ENCODE measurements around the gene WDR62. TPM values are rescaled to one million over a fixed set of nuclear protein-coding genes. Genes with fewer than 3 reads are reported as not detected.

WDR62 gene
- total and polyA plus RNA-seq, 4 donors: 0.86 to 2.2 (median 1.7) TPM

DNA sequence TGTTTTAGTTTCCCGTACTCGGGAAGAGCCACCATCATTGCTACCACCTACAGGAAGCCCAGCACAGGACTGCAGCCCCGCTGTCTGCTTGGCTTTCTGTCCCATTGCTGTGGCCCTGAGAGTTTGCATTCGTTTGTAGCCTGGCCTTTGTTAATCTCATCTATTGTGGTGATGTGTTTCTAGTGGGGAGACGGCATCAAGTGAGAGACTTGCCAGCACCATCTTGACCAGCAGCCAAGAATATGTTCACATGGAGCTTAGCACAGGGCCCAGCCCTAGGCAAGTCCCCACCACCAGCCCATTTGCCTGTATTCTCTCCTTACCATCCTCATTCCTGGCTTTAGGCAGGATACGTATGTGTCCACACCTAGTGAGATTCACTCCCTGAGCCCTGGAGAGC is 39.0 kb downstream of the WDR62 start:
- H3K36me3 ChIP-seq (ENCODE audit: control insufficient read depth in 4 of 4, insufficient read depth in 4 of 4, low read length in 4 of 4): peaks cover 0 to 2% (median 0%) of the 10 kb centered on the region in 4 donors
- no peak overlapping the region for H3K27ac ChIP-seq (ENCODE audit: low read depth in 1 of 2, low read length in 1 of 2)
- no peak for ATAC-seq (ENCODE audit: insufficient read depth, low FRiP score)
- H3K9me3 ChIP-seq (ENCODE audit: control insufficient read depth in 4 of 4, insufficient read depth in 3 of 4, low read length in 3 of 4): no peaks in the 10 kb centered on the region
- no peaks in the 10 kb centered on the region for H3K4me1 ChIP-seq (ENCODE audit: control insufficient read depth in 5 of 5, insufficient read depth in 5 of 5, low read length in 5 of 5)
- WGBS, 2 donors: 70 to 76% methylated on average over 6 of the region's 6 CpGs
- DNase-seq: no peak
- H3K9ac ChIP-seq (ENCODE audit: insufficient read depth in 1 of 2, low read length in 2 of 2): no peak overlapping the region
- H3K27me3 ChIP-seq (ENCODE audit: control insufficient read depth in 3 of 3, insufficient read depth in 3 of 3, low read length in 2 of 3): no peaks in the 10 kb centered on the region
- TF ChIP-seq CTCF (IDR thresholded peaks at IDR 0.05; ENCODE audit: control extremely low read depth, extremely low read depth): no peak
- H3K4me3 ChIP-seq: no peak overlapping the region

GRCh38 chr19:36097036-36097435 is 42.3 kb downstream of the WDR62 start:
- DNase-seq: no peak
- Histone ChIP-seq H3K4me1 (ENCODE audit: control insufficient read depth in 5 of 5, insufficient read depth in 5 of 5, low read length in 5 of 5) (no peaks in the 10 kb centered on the region), H3K9me3 (ENCODE audit: control insufficient read depth in 4 of 4, insufficient read depth in 3 of 4, low read length in 3 of 4) (no peaks in the 10 kb centered on the region), H3K36me3 (ENCODE audit: control insufficient read depth in 4 of 4, insufficient read depth in 4 of 4, low read length in 4 of 4) (peaks cover 0 to 5% (median 0%) of the 10 kb centered on the region in 4 donors), H3K9ac (ENCODE audit: insufficient read depth in 1 of 2, low read length in 2 of 2) (no peak overlapping the region), H3K27me3 (ENCODE audit: control insufficient read depth in 3 of 3, insufficient read depth in 3 of 3, low read length in 2 of 3) (no peaks in the 10 kb centered on the region), H3K4me3 (no peak overlapping the region), H3K27ac (ENCODE audit: low read depth in 1 of 2, low read length in 1 of 2) (no peak overlapping the region)
- no peak for ATAC-seq (ENCODE audit: insufficient read depth, low FRiP score)
- TF ChIP-seq CTCF (IDR thresholded peaks at IDR 0.05; ENCODE audit: control extremely low read depth, extremely low read depth): no peak
- 81 to 85% methylated on average over 6 of the region's 6 CpGs for WGBS, 2 donors

DNA sequence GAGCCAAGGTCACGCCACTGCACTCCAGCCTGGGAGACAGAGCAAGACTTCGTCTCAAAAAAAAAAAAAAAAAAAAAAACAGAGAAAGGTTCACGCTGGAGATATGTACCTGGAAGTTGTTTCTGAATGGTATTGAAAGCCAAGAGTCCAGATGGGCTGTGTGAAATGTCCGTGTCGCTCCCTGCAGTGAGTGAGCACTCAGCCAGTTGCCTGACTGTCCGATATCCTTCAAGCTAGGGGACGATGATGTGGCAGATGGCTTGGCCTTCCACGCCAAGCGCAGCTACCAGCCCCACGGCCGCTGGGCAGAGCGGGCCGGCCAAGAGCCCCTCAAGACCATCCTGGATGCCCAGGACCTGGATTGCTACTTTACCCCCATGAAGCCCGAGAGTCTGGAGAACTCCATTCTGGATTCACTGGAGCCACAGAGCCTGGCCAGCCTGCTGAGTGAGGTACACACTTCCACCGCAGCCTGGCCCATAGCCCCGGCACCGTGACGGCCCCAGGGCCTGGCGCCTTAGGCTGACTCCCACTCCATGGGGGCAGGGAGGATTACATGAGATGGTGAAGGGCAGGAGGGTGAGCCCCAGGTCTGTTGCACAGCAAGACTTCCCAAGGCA is 44.6 kb downstream of the WDR62 start:
- H3K4me3 ChIP-seq: no peak overlapping the region
- DNase-seq (no peak), ATAC-seq (ENCODE audit: insufficient read depth, low FRiP score) (no peak)
- H3K27ac ChIP-seq (ENCODE audit: low read depth in 1 of 2, low read length in 1 of 2): peak overlapping the region in 1 of 2 donors; percentile 24
- H3K36me3 ChIP-seq (ENCODE audit: control insufficient read depth in 4 of 4, insufficient read depth in 4 of 4, low read length in 4 of 4): peaks cover 0 to 5% (median 0%) of the 10 kb centered on the region in 4 donors
- no peaks in the 10 kb centered on the region for H3K27me3 ChIP-seq (ENCODE audit: control insufficient read depth in 3 of 3, insufficient read depth in 3 of 3, low read length in 2 of 3)
- no peak for TF ChIP-seq CTCF (IDR thresholded peaks at IDR 0.05; ENCODE audit: control extremely low read depth, extremely low read depth)
- no peaks in the 10 kb centered on the region for H3K9me3 ChIP-seq (ENCODE audit: control insufficient read depth in 4 of 4, insufficient read depth in 3 of 4, low read length in 3 of 4)
- H3K4me1 ChIP-seq (ENCODE audit: control insufficient read depth in 5 of 5, insufficient read depth in 5 of 5, low read length in 5 of 5): no peaks in the 10 kb centered on the region
- WGBS, 2 donors: 90 to 92% methylated on average over 19 of the region's 19 CpGs
- no peak overlapping the region for H3K9ac ChIP-seq (ENCODE audit: insufficient read depth in 1 of 2, low read length in 2 of 2)

DNA sequence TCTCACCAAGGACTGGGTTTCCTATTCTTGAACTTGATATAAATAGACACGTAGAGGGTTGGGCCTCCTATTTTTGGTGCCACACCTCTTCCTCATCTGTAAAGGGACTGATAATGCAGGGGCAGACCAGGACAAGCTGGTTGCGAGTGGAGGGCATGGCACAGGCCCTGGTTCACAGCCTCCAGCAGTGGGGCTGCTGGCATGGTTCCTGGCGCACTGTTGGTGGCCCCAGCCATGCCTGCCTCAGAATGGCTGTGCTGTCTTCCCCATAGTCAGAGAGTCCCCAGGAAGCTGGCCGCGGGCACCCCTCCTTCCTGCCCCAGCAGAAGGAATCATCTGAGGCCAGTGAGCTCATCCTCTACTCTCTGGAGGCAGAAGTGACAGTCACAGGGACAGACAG is 45.8 kb downstream of the WDR62 start:
- no peaks in the 10 kb centered on the region for H3K9me3 ChIP-seq (ENCODE audit: control insufficient read depth in 4 of 4, insufficient read depth in 3 of 4, low read length in 3 of 4)
- H3K27ac ChIP-seq (ENCODE audit: low read depth in 1 of 2, low read length in 1 of 2): no peak overlapping the region
- H3K27me3 ChIP-seq (ENCODE audit: control insufficient read depth in 3 of 3, insufficient read depth in 3 of 3, low read length in 2 of 3): no peaks in the 10 kb centered on the region
- H3K9ac ChIP-seq (ENCODE audit: insufficient read depth in 1 of 2, low read length in 2 of 2): no peak overlapping the region
- ATAC-seq (ENCODE audit: insufficient read depth, low FRiP score) (no peak), DNase-seq (no peak)
- H3K4me3 ChIP-seq: no peak overlapping the region
- 78 to 85% methylated on average over 5 of the region's 5 CpGs for WGBS, 2 donors
- no peaks in the 10 kb centered on the region for H3K4me1 ChIP-seq (ENCODE audit: control insufficient read depth in 5 of 5, insufficient read depth in 5 of 5, low read length in 5 of 5)
- H3K36me3 ChIP-seq (ENCODE audit: control insufficient read depth in 4 of 4, insufficient read depth in 4 of 4, low read length in 4 of 4): peaks cover 0 to 5% (median 0%) of the 10 kb centered on the region in 4 donors
- TF ChIP-seq CTCF (IDR thresholded peaks at IDR 0.05; ENCODE audit: control extremely low read depth, extremely low read depth): no peak
